ENCODE data around the gene CUX1.
"Not testable (repeated sequence)": the region's sequence is repeated elsewhere in the genome, so short reads cannot be mapped to it uniquely, and the experiment has no call there.

Gene CUX1

GRCh38 chr7:101854084-101854865, 36.8 kb downstream of the CUX1 start:
- no peak for DNase-seq (ENCODE audit: low read depth in 2 of 2)

- peak; percentile 60 to 66 for DNase-seq (ENCODE audit: low read depth in 2 of 2)
These were observed 39.3 kb downstream of the CUX1 start for GRCh38 chr7:101856473-101857357.

DNA sequence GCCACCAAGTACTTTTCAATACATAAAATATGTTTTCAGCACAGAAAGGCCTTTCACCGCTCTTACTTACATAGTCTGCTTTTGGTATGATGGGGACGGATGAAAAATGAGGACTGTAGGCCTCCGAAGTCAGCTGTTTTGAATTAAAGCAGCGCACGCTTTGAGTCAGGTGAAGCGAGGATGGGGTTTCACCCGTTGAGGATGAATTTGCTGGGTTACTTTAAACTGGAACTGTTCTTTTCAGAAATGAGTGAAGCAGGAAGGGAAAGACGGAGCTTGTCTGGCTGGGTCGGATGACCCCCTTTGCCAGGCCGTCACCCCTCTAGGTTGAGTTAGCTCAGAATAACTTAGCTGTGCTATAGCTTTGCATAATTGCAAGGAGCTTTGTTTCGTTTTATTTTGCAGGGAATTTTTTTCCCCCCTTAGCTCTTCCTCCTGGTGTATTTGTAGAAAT, 40.0 kb downstream of the CUX1 start:
- DNase-seq (ENCODE audit: low read depth in 2 of 2) = no peak

DNA sequence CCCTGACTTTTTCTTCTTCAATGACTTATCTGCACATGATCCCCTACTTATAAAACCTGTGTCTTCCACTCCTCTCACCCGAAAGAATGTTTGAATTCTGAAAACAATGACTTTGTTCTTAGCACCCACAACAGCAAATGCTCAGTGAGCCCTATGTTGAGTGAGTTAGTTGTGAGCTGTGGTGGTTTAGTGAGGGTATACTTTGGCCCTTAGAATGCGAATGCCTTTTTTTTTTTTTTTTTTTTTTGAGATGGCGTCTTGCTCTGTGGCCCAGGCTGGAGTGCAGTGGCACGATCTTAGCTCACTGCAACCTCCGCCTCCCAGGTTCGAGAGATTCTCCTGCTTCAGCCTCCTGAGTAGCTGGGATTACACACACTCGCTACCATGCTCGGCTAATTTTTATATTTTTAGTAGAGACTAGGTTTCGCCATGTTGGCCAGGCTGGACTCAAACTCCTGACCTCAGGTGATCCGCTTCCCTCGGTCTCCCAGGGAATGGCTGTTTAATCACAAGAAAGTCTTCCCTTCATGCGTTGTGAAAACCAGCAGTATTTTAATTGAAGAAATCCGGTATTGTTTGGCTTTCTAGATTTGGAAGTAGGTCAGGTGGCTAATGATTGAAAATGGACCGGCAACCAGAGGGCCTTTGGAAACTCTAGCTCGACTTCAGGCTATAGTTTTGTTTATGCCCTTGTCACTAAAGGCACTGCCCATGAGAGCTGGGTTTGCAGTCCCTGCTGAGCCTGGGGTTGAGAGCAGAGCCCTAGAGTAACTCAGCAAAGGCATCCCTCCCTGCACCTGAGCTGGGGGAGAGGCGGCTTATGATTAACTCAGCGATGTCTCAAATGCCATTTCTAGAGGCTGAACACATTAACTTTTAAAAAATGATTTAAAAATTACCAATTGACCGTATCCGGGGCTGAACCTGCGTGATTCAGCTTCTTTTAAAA, 41.3 kb downstream of the CUX1 start:
- no peak for DNase-seq (ENCODE audit: low read depth in 2 of 2)

DNA sequence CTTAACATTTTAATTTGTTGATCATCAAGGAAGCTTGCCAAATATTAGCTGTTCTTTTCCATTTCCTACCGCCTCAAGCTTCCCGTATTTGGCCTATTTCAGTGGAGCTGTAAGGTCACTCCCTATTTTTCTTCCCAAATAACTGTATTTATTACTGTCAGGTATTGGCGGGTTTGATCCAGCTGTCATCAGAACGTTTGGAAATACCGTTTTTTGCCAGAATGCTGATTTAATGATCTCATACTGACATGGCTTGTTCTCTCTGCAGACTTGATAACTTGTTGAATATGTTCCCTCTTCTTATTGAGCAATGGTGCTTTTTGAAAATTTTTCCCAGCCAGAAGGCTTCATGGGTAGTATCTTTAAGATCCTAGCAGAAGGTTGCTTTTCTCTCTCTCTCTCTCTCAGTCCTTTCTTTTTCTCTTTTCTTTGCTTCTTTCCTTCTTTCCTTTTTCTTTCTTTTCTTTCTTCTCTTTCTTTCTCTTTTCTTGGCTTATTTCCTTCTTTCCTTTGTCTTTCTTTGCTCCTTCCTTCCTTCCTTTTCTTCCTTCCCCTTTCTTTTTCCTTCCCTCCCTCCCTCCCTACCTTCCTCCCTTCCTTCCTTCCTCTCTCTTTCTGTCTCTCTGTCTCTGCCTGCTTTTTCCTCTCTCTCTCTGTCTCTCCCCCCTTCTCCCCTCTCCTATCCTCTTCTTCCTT, 42.1 kb downstream of the CUX1 start:
- DNase-seq (ENCODE audit: low read depth in 2 of 2) = no peak

GRCh38 chr7:101860316-101861217, 43.1 kb downstream of the CUX1 start:
- DNase-seq (ENCODE audit: low read depth in 2 of 2) = no peak

DNA sequence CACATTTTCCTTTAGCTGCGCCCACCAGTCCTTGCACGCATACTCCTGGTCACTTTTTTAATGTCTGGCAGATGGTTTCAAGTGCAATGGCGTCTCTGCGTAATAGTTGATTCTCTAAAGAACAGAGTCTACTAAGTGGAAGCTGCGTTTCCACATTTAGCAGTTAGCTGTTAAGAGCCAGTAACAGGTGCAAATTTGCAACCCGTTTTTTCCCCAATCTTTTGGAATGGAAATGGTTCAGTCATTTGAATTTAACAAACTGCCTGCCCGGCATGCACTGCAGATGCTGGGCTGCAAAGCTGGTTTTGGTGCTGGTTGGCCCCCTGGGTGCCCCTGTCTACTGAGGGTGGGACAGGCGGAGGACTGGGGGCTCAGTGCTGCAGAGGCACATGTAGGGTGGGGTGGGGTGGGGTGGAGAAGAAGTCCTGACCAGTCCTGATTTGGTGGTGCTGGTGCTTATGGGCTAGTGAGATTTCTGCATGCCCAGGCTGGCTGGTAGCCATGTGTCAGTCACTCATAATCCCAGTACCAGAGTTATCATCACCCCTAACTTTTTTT, 43.9 kb downstream of the CUX1 start:
- no peak for DNase-seq (ENCODE audit: low read depth in 2 of 2)

DNA sequence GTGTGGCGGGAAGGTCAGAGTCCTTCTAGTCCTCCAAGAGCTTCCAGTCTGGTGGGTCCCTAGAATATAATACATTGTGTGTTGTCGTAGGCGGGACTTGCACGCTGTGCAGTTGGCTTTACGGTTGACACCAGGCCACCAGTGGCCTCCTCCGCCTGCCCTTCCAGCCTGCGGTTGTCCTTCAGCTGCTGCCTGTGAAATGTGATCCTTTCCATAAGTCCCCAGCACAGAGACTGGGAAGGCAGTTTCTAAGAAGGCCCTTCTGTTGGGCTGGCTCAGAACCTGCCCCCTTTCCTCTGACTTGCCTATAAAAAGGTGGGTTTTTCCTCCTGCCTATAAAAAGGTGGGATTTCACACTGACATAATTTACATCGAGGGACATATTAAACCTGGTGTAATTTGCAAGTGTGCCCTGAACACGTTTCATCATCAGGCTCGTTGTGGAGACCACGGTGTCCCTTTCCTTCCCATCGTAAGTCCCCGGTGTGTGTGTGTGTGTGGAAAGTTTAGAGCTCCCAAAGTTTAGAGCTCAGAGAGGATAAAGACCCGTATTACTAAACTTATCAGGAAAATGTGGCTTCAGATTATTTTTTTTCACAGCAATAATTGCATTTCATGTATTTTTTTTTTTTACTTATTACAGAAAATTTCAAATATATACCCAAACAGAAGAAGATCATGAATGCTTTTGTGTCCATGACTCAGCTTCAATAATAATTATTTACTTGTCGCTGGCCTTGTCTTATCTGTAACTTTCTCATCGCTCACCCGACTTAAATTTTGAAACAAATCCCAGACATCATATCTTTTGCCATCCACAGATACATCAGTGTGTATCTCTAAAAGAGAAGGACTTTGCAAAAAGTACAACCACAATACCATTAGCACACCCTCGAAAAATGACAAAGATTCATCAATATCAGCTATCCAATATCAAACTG, 45.1 kb downstream of the CUX1 start:
- no peak for DNase-seq (ENCODE audit: low read depth in 2 of 2)

DNA sequence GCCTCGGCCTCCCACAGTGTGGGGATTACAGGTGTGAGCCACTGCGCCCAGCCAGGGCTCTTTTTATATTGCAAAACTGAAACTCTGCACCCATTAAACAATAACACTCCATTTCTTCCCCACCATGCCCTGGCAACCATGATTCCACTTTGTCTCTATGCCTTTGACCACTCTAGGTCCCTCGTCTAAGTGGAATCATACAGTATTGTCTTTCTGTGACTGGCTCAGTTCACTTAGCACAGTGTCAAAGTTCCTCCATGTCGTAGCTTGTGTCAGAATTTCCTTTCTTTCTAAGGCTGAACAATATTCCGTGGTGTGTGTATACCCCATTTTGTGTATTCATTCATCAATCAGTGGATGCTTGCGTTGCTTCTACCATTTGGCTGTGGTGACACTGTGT, 46.2 kb downstream of the CUX1 start:
- DNase-seq (ENCODE audit: low read depth in 2 of 2) = no peak

DNA sequence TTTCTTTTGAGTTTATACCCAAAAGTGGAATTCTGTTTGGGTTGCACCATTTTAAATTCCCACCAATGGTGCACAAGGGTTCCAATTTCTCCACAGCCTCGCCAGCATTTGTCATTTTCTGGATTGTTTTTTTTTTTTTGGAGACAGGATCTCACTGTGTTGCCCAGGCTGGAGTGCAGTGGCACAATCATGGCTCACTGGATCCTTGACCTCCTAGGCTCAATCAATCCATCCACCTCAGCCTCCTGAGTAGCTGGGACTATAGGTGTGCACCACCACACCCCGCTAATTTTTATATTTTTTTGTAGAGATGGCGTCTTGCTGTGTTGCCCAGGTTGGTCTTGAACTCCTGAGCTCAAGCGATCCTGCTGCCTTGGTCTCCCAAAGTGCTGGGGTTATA, 46.6 kb downstream of the CUX1 start:
- no peak for DNase-seq (ENCODE audit: low read depth in 2 of 2)

DNA sequence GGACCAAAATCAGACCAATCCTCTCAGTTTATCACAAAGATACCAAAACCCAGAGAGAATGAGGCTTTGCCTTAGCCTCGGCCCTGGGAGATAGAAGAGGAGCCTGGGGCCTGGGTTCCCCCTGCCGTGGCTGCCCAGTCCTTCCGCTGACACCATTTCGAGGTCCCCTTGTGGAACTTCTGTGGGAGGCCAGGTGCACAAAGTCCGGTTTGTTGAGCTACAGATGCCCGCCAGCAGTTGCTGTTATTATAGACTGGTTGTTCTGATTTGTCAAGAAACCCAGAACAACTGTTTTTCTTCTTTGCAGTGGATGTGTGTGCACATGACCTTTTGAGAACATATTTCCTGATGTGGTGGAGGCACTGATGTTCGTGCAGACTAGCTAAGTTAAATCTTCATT, 47.6 kb downstream of the CUX1 start:
- no peak for DNase-seq (ENCODE audit: low read depth in 2 of 2)

- DNase-seq (ENCODE audit: low read depth in 2 of 2) = no peak
These were observed 48.0 kb downstream of the CUX1 start for GRCh38 chr7:101865455-101865854.

DNA sequence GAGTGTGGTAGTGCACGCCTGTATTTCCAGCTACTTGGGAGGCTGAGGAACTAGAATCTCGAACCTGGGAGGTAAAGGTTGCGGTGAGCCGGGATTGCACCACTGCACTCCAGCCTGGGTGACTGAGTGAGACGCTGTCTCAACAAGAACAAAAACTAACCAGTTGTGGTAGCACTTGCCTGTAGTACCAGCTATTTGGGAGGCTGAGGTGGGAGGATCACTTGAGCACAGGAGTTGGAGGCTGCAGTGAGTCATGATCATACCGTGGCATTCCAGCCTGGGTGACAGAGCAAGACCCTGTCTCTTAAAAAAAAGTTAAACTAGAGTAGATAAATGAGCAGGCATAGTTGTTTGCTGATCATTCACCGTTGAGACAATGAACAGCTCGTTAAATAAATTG, 48.9 kb downstream of the CUX1 start:
- no peak for DNase-seq (ENCODE audit: low read depth in 2 of 2)

GRCh38 chr7:101867265-101867664, 49.8 kb downstream of the CUX1 start:
- DNase-seq (ENCODE audit: low read depth in 2 of 2) = no peak

DNA sequence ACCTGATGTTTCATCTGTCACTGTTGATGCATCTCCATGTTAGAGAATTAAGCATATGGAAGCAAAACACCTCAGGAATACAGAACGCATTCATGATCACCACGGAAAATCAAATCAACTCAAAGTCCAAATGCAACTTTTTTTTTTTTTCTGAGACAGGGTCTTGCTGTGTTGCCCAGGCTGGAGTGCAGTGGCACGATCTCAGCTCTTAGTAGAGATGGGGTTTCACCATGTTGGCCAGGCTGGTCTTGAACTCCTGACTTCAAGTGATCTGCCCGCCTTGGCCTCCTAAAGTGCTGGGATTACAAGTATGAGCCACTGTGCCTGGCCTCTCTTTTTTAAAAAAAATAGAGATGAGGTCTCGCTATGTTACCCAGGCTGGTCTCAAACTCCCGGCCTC, 50.3 kb downstream of the CUX1 start:
- DNase-seq (ENCODE audit: low read depth in 2 of 2) = not testable (repeated sequence)

GRCh38 chr7:101868191-101868950, 50.9 kb downstream of the CUX1 start:
- DNase-seq (ENCODE audit: low read depth in 2 of 2) = no peak

GRCh38 chr7:101869026-101869900, 51.8 kb downstream of the CUX1 start:
- no peak for DNase-seq (ENCODE audit: low read depth in 2 of 2)

All from stimulated activated CD8-positive, alpha-beta memory T cell treated with anti-CD3 and anti-CD28 coated beads, Interleukin-7, amount 100 ng/mL, for 4 hours (primary cell).